Cerebellar cortex (tissue), 1 donor: ENCODE measurements around the gene OSBPL7.

Experiments
- DNase-seq: peaks from one replicate; pipeline ENCODE4 v3.0.0-alpha.2; 2015; ENCODE audit warnings: low spot score

OSBPL7 gene

GRCh38 chr17:47847341-47848197 is 26.0 kb upstream of the OSBPL7 start:
- no peak for DNase-seq

GRCh38 chr17:47846716-47847340 is 25.2 kb upstream of the OSBPL7 start:
- DNase-seq = no peak

- DNase-seq = no peak
Observed at GRCh38 chr17:47845716-47846075, 24.1 kb upstream of the OSBPL7 start.

DNA sequence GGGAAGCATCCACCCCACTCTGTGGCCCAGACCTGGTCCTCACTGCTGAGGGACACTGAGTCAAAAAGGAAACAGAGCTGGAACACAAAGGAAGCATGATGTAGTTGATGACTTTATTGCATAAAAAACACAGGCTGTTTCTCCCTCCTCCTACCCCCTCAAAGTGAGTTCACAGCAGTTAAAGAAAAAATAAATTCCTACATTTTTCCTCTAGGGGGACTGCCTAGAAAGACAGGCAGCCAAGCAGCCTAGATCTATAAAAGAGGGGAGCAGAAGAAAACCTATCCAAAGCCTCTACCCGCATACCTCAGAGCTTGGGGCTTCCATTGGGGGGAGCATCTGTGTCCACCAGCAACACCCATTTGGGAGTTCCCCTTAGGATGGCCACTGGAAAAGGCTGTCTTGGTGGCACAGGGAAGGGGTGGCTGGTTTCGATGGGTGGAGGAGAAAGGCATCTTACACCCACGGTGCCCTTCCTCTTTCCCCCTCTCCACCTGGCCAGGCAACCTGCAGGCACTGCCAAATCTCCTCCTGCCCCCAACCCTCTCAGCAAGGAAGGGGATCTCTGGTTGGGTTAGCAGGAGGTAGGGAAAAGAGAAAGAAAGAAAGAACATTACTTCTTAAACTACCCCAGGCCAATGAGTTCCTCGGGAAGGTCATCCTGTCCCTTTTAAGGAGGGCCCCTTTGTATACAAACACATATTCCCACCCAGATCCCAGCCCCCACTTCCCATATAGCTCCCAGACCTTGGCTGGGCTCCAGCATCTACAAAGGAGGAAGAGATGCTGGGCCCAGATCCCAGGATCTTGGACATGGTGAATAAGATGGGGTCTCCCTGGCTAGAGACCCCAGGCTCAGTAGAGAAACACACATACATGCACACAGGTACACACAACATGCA is 23.5 kb upstream of the OSBPL7 start:
- DNase-seq = no peak

GRCh38 chr17:47844227-47844626 is 22.6 kb upstream of the OSBPL7 start:
- DNase-seq = no peak

DNA sequence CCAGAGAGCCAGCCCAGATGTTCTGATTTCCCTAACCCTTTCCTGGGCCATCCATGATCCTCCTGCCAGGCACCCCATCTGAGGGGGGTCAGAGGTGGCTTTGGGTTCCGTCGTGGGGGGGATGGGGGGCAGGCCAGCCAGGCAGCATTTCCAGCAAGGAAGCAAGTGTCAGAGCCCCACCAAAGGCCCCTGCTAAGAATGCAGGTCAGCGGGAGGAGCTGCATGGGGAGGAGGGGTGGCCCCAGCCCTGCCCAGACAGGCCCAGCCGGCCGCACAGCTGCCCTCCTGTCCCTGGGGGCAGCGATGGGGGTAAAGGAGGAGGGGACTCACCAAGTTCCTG is 21.8 kb upstream of the OSBPL7 start:
- no peak for DNase-seq

- no peak for DNase-seq
Observed at GRCh38 chr17:47841488-47842291, 20.1 kb upstream of the OSBPL7 start.

- peak; percentile 89 for DNase-seq
Observed at GRCh38 chr17:47840742-47841487, 19.3 kb upstream of the OSBPL7 start, which contains the start of gene SCRN2. Gene SCRN2, minus strand, starts transcription at chr17:47841273. Its CDS starts 430 bp downstream, at chr17:47840843.

- DNase-seq = peak; percentile 37
Observed at GRCh38 chr17:47840001-47840741, 18.6 kb upstream of the OSBPL7 start.

DNA sequence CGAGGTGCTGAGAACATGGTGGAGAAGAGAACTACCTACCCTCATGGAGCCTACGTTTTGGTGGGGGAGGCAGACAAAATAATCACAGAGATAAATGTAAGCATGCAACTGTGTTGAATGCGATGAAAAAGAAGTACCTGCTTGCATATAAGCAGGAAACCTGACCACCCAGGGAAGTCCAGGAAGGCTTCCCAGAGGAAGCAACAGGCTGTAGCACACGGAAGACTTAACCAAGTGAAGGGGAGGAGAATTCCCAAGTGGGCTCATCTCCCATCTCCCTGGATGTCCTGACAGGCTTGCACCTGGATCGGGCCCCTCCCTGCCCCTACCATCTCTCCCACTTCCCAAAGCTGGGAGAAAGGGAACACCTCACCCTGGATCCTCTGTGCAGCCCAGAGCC is 17.5 kb upstream of the OSBPL7 start:
- DNase-seq = no peak

- DNase-seq = no peak
Observed at GRCh38 chr17:47838636-47839035, 17.0 kb upstream of the OSBPL7 start.

- no peak for DNase-seq
Observed at GRCh38 chr17:47837401-47838039, 15.9 kb upstream of the OSBPL7 start.

GRCh38 chr17:47836601-47837000 is 15.0 kb upstream of the OSBPL7 start:
- no peak for DNase-seq

DNA sequence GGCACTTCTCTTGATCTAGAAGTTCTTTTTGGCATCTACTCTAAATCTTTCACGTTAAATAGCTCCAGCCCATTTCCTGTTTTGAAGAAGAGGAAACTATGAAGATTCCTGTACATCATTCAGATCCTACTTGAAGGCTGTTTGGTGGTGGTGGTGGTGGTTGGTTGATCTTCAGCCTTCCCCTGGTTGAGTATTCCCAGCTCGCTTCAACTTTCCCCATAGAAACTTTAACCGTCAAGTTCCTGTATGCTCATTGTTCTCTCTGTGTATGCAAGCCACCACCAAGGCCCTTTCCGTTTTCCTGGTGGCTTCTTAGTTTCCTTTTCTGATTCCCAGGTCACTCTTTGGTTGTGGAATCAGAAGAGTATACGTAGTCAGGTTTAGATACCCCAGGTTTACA is 13.2 kb upstream of the OSBPL7 start:
- no peak for DNase-seq

- no peak for DNase-seq
Observed at GRCh38 chr17:47831934-47832327, 10.3 kb upstream of the OSBPL7 start.

DNA sequence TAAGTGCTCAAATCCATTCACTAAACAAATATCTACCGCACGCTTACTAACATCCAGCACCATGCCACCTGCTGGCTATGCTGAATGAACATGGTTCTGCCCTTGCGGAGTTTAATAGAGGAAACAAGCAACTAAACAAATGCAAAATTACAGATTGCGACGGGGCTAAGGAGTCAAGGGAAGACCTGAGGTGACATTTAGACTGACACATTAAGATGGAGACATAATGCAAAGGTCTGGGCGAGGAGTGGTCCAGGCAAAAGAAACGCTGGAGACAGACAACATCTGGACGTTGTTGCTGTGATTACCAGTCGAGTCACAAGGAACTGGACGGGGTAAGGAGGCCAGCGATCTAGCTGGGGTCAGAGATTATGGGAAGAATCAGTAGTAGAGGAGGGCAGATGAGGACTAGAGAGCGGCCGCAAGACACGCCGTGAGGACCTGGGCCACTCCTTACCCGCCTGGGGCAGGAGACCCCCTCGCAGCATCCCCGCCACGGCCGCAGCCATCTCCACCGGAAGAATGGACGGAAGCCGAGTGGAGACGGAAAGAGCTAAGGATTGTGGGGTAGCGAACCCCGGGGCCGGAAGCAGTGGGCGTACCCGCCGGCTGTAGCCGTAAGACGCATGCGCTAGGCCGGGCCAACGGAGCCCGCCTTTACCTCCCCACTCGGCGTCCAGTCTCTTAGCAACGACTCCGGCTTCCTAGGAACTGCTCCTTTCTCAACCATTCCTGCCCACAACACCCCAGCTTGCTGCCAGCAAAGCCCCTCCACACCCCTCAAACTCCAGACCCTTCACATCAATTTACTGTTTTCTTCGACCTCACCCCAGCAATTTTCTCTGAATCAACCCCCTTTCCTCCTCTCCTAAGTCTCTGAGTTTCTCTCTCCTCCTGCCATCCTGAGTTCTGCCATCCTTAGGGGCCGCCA is 9.7 kb upstream of the OSBPL7 start, which contains the start of the genes LRRC46 and MRPL10:
Gene LRRC46 (plus strand): TSS at position 668 of the 931 bp plus-strand sequence. CDS start 320 bp downstream, outside the sequence.
Gene MRPL10 (minus strand): TSS at position 539 of the 931 bp plus-strand sequence. CDS start 30 bp downstream, at position 509.
- DNase-seq = peak; percentile 93

- no peak for DNase-seq
Observed at GRCh38 chr17:47830396-47831002, 8.9 kb upstream of the OSBPL7 start.

DNA sequence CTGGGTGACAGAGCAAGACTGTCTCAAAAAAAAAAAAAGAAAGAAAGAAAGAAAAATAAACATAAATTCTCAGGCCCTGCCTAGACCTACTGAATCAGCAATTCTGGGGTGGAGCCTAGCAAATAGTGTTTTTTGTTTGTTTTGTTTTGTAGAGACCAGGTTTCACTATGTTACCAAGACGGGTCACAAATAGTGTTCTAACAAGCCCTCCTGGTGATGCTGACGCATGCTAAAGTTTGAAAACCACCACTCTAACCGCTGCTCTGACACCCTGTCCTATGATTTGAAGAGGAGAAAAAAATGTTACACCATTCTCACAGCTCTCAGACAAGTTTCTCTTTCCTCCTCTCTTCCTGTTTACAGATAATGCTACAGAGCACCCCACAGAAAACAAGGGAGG is 8.3 kb upstream of the OSBPL7 start:
- no peak for DNase-seq
